ENCODE data around the gene KCNAB1. TPM values are rescaled to one million over a fixed set of nuclear protein-coding genes. Genes with fewer than 3 reads are reported as not detected.
"Not testable (repeated sequence)": the region's sequence is repeated elsewhere in the genome, so short reads cannot be mapped to it uniquely, and the experiment has no call there.

Gene KCNAB1
- total RNA-seq, 1 donor from 2014 or later: not detected

DNA sequence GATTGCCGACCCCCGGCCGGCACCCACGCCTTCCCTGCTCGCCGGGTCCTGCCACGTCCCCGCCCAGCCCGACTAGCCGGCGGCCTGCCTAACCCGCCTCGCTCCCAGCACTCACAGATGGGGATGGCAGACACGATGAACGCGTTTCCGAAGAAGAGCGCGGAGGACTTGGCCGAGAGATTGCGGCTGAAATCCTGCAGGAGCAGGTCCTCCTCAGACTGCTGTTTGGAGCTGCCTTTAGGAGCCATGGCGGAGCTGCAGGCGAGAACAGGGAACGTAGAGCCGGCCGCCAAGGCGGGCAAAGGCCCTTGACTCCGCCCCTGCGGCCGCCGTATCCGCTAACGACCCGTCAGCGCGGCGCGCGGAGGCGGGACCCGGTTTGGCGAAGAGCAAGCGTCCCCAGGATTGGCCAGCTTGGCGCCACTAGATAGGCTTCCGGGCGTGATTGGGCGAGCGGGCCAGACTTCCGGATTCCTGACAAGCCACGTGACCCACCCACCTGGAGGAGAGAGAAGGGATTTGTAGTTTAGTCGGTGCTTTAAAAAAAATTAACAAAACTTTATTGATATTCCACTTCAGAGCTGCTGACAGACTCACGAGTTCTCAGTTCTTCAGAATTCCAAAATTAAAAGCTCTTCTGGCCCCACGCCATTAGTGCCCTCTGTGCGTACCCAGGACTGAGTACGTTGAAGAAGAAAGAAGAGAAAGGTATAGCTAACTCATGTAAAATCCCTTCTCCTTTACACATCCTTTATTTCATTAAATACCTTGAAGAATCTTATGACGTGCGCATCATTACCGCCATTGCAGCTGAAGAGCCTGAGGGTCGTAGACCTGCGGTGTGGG is 434.7 kb downstream of the KCNAB1 start, which contains the start of gene SSR3:
Gene SSR3 (minus strand): TSS at position 276 of the 846 bp plus-strand sequence. CDS start 28 bp downstream, at position 248.
- ChIA-PET POLR2A (interaction anchor here (0.5 to 3.6 kb wide), 16 partner anchors 8 to 702 kb away, joined by 3 to 44 read pairs (median 4); partner anchors contain the start of genes CCNL1, LEKR1, SLC33A1 and TIPARP), CTCF (interaction anchor here (0.8 to 2.4 kb wide), 10 partner anchors 11 to 534 kb away, joined by 3 to 27 read pairs (median 4); partner anchors contain the start of gene TIPARP)
- Mint-ChIP-seq H3K36me3 (ENCODE audit: low read depth) (peaks cover 30% of the 10 kb centered on the region), H3K27me3 (no peaks in the 10 kb centered on the region), H3K4me3 (peak within 1 kb of the TSS; percentile 98), H3K4me1 (peaks cover 37% of the 10 kb centered on the region), H3K27ac (peak within 1 kb of the TSS; percentile 91), H3K9me3 (no peaks in the 10 kb centered on the region)
- TF ChIP-seq CTCF (IDR thresholded peaks at IDR 0.05): no peak
- peak; percentile 99 for ATAC-seq (ENCODE audit: low read depth)
- peak; percentile 94 for DNase-seq
- intact Hi-C loops (cut with micrococcal nuclease): loop anchor here (1.0 to 5.0 kb wide), 13 partner anchors 72 to 1543 kb away; partner anchors contain the start of genes CCNL1, GMPS, SLC33A1 and TIPARP

GRCh38 chr3:156558389-156558788 is 438.0 kb downstream of the KCNAB1 start:
- ATAC-seq (ENCODE audit: low read depth) (no peak), DNase-seq (no peak)
- no peak for TF ChIP-seq CTCF (IDR thresholded peaks at IDR 0.05)
- intact Hi-C loops (cut with micrococcal nuclease): loop anchor here (5.0 kb wide), 1 partner anchor 686 kb away; the partner anchor contains the start of gene GMPS
- Mint-ChIP-seq H3K4me1 (peaks cover 20% of the 10 kb centered on the region), H3K4me3 (no peak overlapping the region), H3K36me3 (ENCODE audit: low read depth) (peaks cover 5% of the 10 kb centered on the region), H3K27me3 (no peaks in the 10 kb centered on the region), H3K9me3 (no peaks in the 10 kb centered on the region), H3K27ac (no peak overlapping the region)
- ChIA-PET CTCF (no interaction called here), POLR2A (interaction anchor here (1.0 kb wide), 1 partner anchor 16 kb away, joined by 3 read pairs; no protein-coding TSS in a partner anchor)

DNA sequence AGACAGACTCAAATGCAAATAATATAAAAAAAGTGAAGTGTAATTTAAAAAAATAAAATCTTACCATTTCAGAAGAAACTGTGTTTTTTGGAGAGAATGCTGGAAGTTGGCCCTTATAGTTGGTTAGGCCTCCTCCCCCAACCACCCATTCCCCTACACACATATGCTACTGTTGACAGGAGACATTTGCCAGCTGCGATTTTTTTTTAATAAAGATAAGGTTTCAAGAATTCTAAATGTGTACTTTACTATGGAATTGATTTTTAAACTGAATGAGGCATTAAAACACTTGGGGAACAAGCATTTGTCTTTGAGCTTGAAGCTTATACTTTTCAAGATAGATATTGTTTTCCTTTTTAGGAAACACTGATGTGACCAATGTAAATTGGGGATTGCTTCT is 438.9 kb downstream of the KCNAB1 start:
- Mint-ChIP-seq H3K4me1 (peaks cover 11% of the 10 kb centered on the region), H3K4me3 (no peak overlapping the region), H3K27ac (no peak overlapping the region), H3K9me3 (no peaks in the 10 kb centered on the region), H3K36me3 (ENCODE audit: low read depth) (peaks cover 5% of the 10 kb centered on the region), H3K27me3 (no peaks in the 10 kb centered on the region)
- ChIA-PET CTCF (no interaction called here), POLR2A (no interaction called here)
- no peak for ATAC-seq (ENCODE audit: low read depth)
- TF ChIP-seq CTCF (IDR thresholded peaks at IDR 0.05): no peak
- intact Hi-C loops (cut with micrococcal nuclease): loop anchor here (5.0 kb wide), 1 partner anchor 687 kb away; the partner anchor contains the start of gene GMPS
- no peak for DNase-seq

GRCh38 chr3:156561533-156561932 is 441.2 kb downstream of the KCNAB1 start:
- H3K4me1 Mint-ChIP-seq: no peaks in the 10 kb centered on the region
- CTCF ChIA-PET: no interaction called here
- DNase-seq (no peak), ATAC-seq (ENCODE audit: low read depth) (no peak)
- H3K4me3 Mint-ChIP-seq: no peak overlapping the region
- H3K36me3 Mint-ChIP-seq (ENCODE audit: low read depth): no peaks in the 10 kb centered on the region
- POLR2A ChIA-PET: no interaction called here
- H3K9me3 Mint-ChIP-seq: no peaks in the 10 kb centered on the region
- H3K27me3 Mint-ChIP-seq: no peaks in the 10 kb centered on the region
- H3K27ac Mint-ChIP-seq: no peak overlapping the region
- no peak for TF ChIP-seq CTCF (IDR thresholded peaks at IDR 0.05)
- intact Hi-C loops (cut with micrococcal nuclease): no loop called here

DNA sequence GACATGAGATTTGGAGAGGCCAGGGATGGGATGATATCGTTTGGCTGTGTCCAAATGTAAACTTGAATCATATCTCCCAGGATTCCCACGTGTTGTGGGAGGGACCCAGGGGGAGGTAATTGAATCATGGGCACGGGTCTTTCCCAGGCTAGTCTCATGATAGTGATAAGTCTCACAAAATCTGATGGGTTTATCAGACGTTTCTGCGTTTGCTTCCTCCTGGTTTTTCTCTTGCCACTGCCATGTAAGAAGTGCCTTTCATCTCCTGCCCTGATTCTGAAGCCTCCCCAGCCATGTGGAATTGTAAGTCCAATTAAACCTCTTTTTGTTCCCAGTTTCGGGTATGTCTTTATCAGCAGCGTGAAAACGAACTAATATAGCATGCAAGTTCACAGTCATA is 442.1 kb downstream of the KCNAB1 start:
- H3K27me3 Mint-ChIP-seq; ATAC-seq (ENCODE audit: low read depth); DNase-seq; CTCF ChIA-PET; H3K4me1 Mint-ChIP-seq; H3K27ac Mint-ChIP-seq; H3K9me3 Mint-ChIP-seq; H3K4me3 Mint-ChIP-seq; intact Hi-C loops (cut with micrococcal nuclease); H3K36me3 Mint-ChIP-seq (ENCODE audit: low read depth): not testable (repeated sequence)
- POLR2A ChIA-PET: interaction anchor here (1.2 kb wide), 1 partner anchor 7 kb away, joined by 3 read pairs; the partner anchor contains the start of gene SSR3

Data from activated B cell treated with CpG ODN at 0.5 μM for 24 hours (primary cell).